GM10266 (cell line): ENCODE measurements around the gene LPIN1.

ENCODE experiments used
- DNase-seq: peaks from one replicate; pipeline ENCODE4 v3.0.0; 2012; ENCODE audit errors: extremely low spot score
- CTCF ChIP-seq: IDR thresholded peaks from 2 replicates; pipeline ENCODE4 v1.5.1; 2012; ENCODE audit warnings: mild to moderate bottlenecking, low read depth; ENCODE audit not compliant: control insufficient read depth, insufficient read depth; ENCODE audit errors: missing control alignments

Gene LPIN1

GRCh38 chr2:11862049-11862448 is 115.6 kb downstream of the LPIN1 start:
- DNase-seq: peak; percentile 27
- TF ChIP-seq CTCF: no peak

GRCh38 chr2:11863103-11863502 is 116.7 kb downstream of the LPIN1 start:
- TF ChIP-seq CTCF: no peak
- DNase-seq: peak; percentile 53

- TF ChIP-seq CTCF: peak; percentile 84
- DNase-seq: peak; percentile 78
Measured at GRCh38 chr2:11863513-11864328, 117.3 kb downstream of the LPIN1 start.

- TF ChIP-seq CTCF: no peak
- no peak for DNase-seq
Measured at GRCh38 chr2:11864724-11865123, 118.3 kb downstream of the LPIN1 start.

GRCh38 chr2:11865378-11865777 is 118.9 kb downstream of the LPIN1 start:
- TF ChIP-seq CTCF: no peak
- no peak for DNase-seq

GRCh38 chr2:11865805-11866204 is 119.4 kb downstream of the LPIN1 start:
- no peak for DNase-seq
- TF ChIP-seq CTCF: no peak
